Renal cortex interstitium (tissue), 11 donors: ENCODE measurements around the gene CAMK2A. TPM values are rescaled to one million over a fixed set of nuclear protein-coding genes. Genes with fewer than 3 reads are reported as not detected.
"Not testable (repeated sequence)": the region's sequence is repeated elsewhere in the genome, so short reads cannot be mapped to it uniquely, and the experiment has no call there.

Source experiments
- DNase-seq, 11 donors: peaks; one replicate each; pipeline ENCODE4 v3.0.0-alpha.2; 2013; ENCODE audit warnings: low read depth in 9 of 11, low spot score in 4 of 11; ENCODE audit errors: extremely low read depth in 1 of 11
- polyA plus RNA-seq, 3 donors: library from polyadenylated mRNA; unstranded; fragments of 120-200 nt; gene quantifications; one replicate each; pipeline ENCODE4 v1.2.1, GENCODE V29; 2013; ENCODE audit not compliant: insufficient read length in 3 of 3

The CAMK2A gene
- polyA plus RNA-seq, 3 donors: 3.8 to 4.9 (median 4.1) TPM

DNA sequence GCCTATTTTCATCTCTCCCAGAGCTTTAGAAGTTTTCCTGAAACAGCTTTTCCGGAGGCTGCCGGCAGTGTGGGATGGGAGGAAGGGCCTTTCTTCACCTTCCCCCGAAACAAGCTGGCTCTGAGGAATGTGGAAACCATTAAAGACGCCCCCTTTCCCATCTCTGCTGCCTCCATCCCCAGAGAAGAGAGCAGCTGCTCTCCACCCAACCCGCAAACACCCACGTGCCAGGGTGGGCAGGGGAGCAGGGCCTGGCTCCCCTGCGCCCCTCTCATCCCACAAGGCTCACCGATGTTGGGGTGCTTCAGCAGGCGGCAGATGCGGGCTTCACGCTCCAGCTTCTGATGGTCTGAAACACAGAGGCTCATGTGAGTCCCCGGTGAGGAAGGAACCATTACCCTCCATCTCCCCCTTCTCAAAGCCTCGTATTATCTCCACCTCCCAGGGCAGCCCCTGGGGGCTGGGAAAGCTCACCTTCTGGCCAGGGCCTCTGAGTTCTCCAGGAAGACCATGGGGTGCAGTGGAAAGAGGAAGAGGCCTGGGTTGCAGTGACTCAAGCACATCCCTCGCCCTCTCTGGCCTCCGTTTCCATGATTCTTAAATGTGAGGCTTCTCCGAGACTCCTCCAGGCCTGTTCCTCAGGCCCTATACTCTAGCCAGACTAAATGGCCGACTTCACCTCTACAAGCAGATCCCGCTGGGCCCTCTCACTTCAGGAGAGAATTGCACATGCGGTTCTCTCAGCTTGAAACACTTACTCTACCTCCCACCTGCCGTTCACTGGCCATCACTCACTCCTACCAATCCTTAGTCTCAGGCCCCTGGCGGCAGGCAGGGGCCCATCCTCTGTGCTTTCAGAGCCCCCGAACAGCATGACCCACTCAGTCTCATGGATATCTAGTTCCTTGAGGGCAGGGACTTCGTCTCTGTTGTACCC is 24.6 kb downstream of the CAMK2A start:
- no peak for DNase-seq

DNA sequence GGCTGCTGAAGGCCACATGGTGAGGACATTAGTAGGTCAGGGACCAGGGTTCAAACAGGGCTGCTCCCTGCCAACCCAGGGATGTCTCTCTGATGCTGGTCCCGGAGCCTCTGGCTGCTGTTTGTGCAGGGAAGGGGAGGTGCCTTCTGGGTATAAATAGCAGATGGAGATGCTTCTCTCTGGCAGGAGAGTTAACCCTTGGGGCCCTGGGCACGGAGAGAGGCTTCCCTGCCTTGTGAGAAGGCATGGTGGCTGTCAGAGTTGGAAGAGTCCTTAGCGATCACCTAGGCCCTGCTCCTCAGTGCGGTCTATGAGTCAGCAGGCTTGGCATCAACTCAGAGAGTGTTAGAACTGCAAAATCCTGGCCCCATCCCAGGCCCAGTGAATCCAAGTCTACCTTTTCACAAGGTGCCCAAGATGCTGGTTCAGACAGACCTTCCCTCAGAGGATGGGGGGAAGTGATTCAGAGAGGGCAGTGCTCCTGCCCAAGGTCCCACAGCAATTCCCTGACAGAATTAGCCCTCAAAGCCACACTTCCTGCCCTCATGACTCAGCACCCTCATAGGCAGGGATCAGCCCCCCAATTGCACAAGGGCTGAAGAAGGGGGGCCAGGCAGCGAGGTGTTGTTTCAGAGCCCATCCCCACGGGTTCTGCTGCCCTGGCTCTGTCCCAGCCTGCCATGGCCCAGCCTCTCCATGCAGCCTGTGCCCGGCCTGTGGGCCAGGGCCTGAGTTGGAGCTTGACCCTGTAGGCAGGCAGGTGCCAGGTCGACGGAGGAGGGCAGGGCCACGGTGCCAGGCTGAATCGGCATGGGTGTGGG is 25.6 kb downstream of the CAMK2A start:
- DNase-seq: no peak

DNA sequence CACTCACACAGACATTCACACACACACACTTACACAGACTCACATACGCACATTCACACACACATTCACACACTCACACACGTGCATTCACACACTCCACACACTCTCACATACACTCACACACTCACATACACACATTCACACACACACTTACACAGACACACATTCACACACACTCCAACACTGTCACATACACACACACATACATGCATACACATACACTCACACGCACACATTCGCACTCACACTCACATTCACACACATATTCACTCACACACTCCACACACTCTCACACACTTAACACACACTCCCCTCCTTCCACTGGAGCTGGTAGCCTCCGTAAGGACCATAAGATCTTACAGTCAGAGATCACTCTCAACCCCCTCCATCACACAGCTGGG is 26.2 kb downstream of the CAMK2A start:
- DNase-seq: no peak

DNA sequence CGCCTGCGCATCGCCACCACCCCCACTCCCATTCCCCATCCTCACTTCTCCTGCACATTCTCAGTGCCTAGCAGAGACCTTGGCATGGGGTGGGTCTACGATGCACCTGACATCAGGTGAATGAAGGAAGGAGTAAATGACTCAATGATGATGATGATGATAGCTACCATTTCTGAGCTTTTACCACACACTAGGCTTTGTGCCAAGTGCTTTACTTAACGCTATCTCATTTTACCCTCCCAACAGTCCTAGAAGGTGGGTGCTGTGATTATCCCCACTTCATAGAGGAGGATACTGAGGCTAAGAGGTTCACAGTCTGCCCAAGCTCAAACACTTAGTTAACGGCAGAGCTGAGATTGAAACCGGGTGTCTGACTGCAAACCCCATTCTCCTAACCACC is 27.1 kb downstream of the CAMK2A start:
- no peak for DNase-seq

DNA sequence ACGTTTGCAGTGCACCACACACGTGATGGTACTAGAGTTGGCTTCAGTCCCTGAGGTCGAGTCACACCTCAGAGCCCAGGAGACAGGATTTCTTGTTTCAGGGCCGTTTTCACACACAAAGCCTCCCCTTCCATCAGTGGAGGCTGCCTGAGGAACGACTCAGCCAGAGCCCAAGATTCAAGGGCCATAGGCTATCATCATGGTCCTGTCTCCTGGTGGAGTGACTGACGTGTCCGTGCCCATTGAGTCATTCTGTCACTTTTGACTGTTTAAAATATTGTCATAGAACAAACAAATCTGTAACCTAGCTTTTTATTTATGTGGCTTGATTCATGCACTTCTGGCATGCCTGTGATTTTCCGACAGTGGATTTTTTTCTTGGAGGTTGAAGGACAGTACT is 28.3 kb downstream of the CAMK2A start:
- DNase-seq: no peak

DNA sequence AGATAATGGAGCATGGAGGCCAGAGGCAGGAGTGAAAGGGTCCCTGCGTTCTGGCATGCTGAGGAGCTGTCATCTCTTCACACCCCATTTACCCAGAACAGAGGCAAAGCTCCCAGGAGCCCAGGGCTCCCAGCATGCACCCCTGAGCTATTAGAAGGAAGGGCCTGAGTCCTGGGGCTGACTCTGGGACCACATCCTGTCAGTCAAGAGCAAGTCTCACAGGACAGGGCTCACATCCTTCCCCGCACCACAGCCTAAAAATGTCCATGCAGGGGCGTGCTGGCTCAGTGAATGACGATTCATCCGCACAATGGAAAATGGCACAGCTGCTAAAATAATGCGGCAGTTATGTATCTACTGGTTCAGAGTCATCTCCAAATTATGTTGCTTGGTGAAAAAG is 31.4 kb downstream of the CAMK2A start:
- DNase-seq: no peak

DNA sequence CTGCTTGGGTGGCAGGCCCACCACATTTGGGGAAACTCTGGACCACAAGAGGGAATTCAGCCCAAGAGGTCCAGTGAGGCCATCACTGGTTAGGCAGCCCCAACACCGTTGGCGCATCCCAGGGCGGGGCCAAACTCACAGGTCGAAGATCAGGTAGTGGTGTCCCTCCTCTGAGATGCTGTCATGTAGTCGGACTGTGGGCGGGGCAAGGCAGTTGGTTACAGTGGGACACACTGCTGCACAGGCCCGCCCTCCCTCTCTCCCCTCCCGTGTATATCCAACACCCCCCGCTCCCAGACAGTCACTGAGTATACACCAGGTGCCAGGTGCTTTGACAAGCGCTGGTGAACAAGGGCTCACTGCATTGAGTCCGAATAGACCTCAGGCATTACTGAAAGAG is 32.1 kb downstream of the CAMK2A start:
- DNase-seq: no peak

DNA sequence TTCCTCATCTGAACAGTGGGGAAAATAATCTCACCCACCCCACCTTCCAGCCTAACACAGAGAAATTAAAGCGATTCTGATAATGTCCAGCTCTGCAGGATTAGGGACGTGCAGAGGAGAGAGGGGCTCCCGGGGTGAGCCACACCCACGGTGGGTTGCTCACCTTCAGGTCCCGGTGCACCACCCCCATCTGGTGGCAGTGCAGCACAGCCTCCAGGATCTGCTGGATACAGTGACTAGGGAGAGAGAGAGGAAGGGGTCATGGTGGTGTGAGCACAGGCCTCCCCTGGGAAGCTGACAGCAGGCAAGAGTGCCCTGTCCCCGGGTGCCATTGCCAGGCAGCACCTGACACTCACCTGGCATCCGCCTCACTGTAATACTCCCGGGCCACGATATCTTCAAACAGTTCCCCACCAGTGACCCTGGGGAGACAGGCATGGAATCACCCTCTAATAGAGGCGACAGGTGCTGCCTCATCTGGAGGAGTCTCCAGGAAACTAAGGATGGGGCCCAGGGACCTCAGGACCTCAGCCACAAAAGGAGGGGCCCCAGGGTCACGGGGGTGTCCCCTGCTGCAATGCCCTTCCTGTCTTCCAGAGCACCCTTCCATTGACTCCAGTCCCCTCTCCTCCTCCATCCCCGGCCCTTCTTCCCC is 33.0 kb downstream of the CAMK2A start:
- DNase-seq: no peak

DNA sequence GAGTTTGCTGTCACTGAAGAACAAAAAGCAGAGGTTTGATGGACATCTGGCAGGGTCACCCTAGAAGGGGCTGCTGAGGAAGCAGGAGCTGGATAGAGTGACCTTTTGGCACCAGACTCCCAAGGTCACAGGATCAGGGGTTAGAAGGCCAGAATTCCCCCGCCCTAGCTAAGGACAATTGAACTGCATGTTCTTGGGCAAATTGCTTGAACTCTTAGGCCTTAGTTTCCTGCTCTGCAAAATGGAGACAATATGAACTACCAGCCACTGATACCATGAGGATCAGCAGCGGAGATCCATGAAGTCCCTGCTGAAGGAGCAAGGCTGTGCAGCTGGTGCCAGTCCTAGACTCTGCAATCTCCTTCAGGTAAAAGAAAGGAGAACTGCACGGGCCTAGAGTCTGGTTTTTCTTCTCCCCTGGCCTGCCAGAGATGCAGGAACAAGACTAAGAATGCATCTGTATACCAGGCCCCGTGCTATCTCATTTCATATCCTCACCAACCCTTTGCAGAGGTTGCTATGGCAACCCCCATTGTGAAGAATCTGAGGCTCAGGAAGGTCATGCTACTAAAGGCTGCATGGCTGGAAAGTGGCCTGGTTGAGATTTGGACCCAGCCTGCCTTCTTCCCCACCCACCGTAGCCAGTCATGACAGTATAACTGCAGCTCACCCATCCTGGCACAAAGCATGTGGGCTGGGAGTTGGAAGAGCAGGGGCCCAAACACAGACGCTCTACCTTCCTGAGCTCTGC is 33.7 kb downstream of the CAMK2A start:
- no peak for DNase-seq

DNA sequence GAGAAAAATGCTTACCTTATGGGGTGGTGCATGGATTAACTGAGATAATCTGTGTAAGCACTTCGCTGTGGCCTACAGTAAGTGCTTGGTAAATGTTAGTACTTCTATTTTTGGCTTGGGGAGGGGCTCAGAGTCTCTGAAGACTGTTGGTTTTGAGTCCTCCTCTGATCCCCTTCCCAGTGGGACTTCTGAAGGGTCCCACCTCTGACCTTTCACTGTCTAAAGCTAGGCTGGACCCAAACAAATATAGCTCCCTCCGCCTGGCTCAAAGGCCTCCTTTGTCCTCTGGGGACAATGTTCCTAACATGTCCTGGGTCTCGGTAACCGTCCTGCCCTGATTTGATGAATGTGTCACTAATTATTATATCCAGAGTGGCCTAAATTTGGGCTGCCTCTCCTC is 34.8 kb downstream of the CAMK2A start:
- DNase-seq: no peak

DNA sequence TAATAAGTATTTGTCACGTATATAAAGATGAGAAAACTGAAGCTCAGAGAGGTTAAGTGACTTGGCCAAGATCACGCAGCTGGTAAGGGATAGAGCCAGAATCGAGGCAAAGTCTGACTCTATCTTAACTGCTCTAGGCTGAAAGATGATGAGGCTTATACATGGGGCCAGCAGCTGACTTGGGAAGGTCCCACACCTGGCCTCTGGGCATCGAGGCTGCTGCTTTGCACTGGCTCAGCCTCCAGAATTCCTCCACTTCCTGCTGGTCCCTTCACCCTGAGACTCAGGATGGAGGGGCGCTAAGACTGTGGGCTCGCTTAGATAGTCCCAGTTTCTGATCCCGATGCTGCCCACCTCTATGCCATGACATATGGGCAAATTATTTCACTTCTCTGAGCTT is 35.2 kb downstream of the CAMK2A start:
- DNase-seq: no peak

DNA sequence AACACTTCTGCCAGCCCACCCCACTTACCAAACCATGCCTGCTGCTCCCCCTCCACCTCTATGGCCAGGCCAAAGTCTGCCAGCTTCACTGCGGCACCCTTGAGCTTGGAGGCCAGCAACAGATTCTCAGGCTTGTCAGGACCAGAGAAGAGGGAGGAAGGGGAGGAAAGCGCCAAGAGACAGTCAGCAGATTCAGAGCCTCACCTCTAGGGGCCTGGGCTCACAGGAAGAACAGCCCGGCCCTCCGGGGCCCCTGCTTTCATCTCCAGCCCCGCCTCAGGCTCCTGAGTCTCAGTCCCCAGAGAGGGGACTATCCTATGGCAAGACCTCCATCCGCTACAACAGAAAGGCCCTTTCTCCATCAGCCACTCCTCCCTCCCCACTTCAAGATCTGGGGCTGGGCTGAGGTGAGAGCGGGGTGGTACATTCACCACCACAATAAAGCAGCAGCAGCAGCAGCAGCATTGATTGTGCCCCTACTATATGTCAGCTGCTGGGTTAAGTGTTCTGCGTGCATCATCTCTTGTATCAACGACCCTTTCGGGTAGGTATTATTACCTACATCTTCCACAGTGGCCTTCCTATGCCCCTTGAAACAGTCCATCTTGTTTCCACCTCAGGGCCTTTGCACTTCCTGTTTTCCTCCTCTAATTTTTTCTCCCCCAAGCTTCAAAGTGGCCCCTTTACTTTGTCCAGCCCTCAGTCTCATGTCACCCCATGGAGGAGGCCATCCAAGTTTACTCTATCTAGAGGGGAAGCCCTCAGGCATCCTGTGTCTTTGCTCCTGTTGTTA is 36.0 kb downstream of the CAMK2A start:
- DNase-seq: no peak

DNA sequence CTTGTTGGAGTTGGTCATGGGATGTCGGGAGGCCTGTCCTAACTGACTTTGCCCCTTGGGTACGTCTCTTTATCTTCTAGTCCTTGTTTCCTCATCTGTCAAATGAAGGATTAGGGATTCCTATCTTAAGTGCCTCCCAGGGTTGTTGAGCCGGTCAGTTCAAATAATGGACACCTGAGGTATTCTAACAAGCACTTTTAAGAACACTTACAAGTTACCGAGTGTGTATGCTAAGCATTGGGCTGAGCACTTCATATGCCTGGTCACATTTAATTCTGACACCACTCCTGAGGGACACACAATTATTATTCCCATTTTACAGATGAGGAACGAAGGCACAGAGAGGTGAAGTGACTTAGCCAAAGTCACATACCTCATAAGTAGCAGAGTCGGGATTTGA is 37.1 kb downstream of the CAMK2A start:
- DNase-seq: no peak

DNA sequence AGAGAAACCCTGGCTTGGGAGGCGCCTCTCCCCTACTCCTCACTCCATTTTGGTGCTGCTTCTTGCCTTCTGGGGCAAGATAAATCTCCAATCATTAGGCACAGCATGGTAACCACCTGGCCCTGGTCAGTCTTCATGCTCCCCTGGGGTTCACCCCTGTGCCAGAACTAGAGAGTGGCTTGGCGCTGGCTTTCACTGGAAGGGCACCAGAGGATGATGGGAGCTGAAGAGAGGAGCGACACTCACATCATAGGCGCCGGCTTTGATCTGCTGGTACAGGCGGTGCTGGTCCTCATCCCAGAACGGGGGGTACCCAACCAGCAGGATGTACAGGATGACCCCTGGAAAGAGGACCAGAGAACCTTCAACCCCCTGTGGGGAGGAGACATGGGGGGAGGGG is 38.1 kb downstream of the CAMK2A start:
- no peak for DNase-seq

DNA sequence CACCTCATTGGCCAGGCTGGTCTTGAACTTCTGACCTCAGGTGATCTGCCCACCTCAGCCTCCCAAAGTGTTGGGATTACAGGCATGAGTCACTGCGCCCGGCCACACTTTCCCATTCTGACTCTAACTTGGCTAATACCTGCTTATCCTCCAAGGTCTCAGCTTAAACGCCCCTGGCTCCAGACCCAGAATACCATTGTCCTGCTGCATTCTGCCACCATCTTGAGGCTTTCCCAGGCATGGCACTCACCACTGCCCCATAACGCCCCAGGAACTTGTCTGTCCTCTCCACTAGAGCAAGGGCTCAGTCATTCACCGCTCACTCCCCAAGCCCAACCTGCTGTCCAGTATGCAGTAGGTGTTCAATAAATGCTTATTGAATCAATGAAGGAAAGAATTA is 39.8 kb downstream of the CAMK2A start:
- no peak for DNase-seq

DNA sequence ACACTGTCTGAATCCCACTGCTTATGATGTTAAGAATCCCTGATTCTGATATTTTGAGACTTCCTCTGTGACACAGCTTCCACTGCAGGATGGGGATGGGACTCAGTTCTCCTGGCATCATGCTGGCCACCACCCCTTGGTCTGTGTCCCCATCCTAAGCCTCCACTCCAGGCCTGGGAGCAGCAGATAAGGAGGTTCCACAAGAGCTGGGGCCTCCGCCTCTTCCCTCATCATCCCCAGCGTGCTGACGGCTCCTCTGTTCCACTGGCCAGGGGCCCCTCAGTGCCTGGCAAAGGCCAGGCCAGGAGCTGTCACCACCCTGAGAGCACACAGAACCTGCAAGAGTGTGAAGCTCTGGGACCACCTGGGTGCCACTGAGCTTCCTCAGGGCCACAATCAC is 40.6 kb downstream of the CAMK2A start:
- DNase-seq: no peak

DNA sequence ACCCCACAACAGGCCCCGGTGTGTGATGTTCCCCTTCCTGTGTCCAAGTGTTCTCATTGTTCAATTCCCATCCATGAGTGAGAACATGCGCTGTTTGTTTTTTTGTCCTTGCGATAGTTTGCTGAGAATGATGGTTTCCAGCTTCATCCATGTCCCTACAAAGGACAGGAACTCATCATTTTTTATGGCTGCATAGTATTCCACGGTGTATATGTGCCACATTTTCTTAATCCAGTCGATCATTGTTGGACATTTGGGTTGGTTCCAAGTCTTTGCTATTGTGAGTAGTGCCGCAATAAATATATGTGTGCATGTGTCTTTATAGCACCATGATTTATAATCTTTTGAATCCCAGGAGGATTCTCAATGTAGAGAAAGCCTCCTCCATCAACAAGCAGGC is 41.1 kb downstream of the CAMK2A start:
- DNase-seq: not testable (repeated sequence)

DNA sequence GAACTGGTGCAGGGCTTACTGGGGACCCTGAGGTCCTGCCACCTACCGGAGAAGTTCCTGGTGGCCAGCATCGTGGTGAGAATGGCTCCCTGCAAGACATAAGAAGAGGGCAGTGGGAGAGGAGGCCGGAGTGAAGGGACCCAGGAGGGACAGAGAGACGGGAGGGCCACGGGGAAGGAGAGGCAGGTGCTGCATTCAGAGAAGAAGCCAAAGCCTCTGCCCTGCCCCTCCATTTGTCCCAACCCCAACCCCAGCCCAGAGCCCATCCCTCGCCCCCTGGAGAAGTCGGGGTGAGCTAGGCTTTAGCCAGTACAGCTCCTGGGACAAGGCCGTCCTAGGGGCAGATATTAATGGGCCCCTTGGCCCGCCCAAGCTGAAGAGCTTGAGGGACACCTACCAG is 41.8 kb downstream of the CAMK2A start:
- DNase-seq: no peak
